ENCODE data around the gene TAS2R14.

GRCh38 chr12:10952645-10953044, 13.6 kb upstream of the TAS2R14 start:
- TF ChIP-seq SIN3A (IDR thresholded peaks at IDR 0.05; ENCODE audit: borderline replicate concordance, low read depth, low read length), result no peak
- TF ChIP-seq CTCF (IDR thresholded peaks at IDR 0.05), result no peak
- TF ChIP-seq PBX3 (IDR thresholded peaks at IDR 0.05), result no peak
- no peak for TF ChIP-seq POLR2AphosphoS5 (IDR thresholded peaks at IDR 0.05; ENCODE audit: low read depth, low read length)
- no peak for TF ChIP-seq IRF3 (IDR thresholded peaks at IDR 0.05; ENCODE audit: low read depth, low read length)
- TF ChIP-seq REST (IDR thresholded peaks at IDR 0.05; ENCODE audit: low read depth, low read length), result no peak
- TF ChIP-seq RFX5 (IDR thresholded peaks at IDR 0.05; ENCODE audit: low read length), result no peak
- TF ChIP-seq RCOR1 (IDR thresholded peaks at IDR 0.05; ENCODE audit: low read length), result no peak

All from SK-N-SH (cell line).